Uterus (tissue), 2 donors: ENCODE measurements around the gene ATF5.

Source experiments
- POLR2A ChIP-seq, 2 donors: fragments of 450-650 bp; IDR thresholded peaks; one replicate each; pipeline ENCODE4 v1.6.1; 2016; ENCODE audit warnings: antibody characterized with exemption in 2 of 2, mild to moderate bottlenecking in 1 of 2, moderate library complexity in 1 of 2
- TF ChIP-seq, protein P1 (sequence below), 4 experiments: fragments of 200-600 bp in 2 of 4; fragments of 450-650 bp in 2 of 4; sonication (generic) in 2 of 4; IDR thresholded peaks; one replicate each; pipeline ENCODE4 v1.5.1; 2016 to 2019; ENCODE audit warnings: antibody characterized with exemption in 4 of 4, mild to moderate bottlenecking in 2 of 4, moderate library complexity in 1 of 4

DNA sequence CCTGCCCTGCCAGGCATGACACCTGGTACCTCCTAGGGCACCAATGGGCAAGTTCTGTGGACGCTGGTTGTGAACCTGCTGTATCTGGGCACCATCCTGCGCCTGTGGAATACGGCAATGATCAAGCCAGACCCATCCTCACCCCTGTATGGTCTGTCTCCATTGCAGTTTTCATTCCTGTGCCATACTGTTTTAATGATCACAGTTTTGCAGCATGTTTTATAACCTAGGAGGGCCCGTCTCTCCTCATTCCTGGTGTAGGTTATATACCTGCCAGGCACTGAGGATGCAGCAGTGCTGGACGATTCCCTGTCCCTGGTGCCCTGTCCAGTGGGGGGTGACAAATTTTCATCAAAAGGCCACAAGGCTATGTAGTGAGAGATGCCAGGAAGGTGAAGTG is 45.9 kb upstream of the ATF5 start:
- TF ChIP-seq, protein P1, sequence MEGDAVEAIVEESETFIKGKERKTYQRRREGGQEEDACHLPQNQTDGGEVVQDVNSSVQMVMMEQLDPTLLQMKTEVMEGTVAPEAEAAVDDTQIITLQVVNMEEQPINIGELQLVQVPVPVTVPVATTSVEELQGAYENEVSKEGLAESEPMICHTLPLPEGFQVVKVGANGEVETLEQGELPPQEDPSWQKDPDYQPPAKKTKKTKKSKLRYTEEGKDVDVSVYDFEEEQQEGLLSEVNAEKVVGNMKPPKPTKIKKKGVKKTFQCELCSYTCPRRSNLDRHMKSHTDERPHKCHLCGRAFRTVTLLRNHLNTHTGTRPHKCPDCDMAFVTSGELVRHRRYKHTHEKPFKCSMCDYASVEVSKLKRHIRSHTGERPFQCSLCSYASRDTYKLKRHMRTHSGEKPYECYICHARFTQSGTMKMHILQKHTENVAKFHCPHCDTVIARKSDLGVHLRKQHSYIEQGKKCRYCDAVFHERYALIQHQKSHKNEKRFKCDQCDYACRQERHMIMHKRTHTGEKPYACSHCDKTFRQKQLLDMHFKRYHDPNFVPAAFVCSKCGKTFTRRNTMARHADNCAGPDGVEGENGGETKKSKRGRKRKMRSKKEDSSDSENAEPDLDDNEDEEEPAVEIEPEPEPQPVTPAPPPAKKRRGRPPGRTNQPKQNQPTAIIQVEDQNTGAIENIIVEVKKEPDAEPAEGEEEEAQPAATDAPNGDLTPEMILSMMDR (IDR thresholded peaks at IDR 0.05), result no peak
- TF ChIP-seq POLR2A (IDR thresholded peaks at IDR 0.05), result no peak
